SJSA1 (cell line): ENCODE data around the gene SLC66A3. TPM values are rescaled to one million over a fixed set of nuclear protein-coding genes. Genes with fewer than 3 reads are reported as not detected.

ENCODE experiments used
- DNase-seq, 2 experiments: peaks; one replicate each; pipeline ENCODE4 v3.0.0-alpha.2; 2015 to 2020; ENCODE audit warnings: low spot score in 2 of 2, low read depth in 1 of 2
- H3K27ac ChIP-seq: fragments of 250-450 bp; sonication (Bioruptor Pico); 2 replicates; pipeline ENCODE4 v1.5.1; 2020; ENCODE audit warnings: mild to moderate bottlenecking, moderate library complexity
- H3K27me3 ChIP-seq: fragments of 250-450 bp; sonication (Bioruptor Pico); replicated peaks from 2 replicates; pipeline ENCODE4 v1.5.1; 2020; ENCODE audit warnings: mild to moderate bottlenecking, moderate library complexity
- H3K36me3 ChIP-seq: fragments of 250-450 bp; sonication (Bioruptor Pico); 2 replicates; pipeline ENCODE4 v1.5.1; 2020; ENCODE audit warnings: mild to moderate bottlenecking
- H3K4me1 ChIP-seq: fragments of 250-450 bp; sonication (Bioruptor Pico); replicated peaks from 2 replicates; pipeline ENCODE4 v1.6.1; 2021; ENCODE audit warnings: mild to moderate bottlenecking
- H3K4me3 ChIP-seq: fragments of 250-450 bp; sonication (Bioruptor Pico); 2 replicates; pipeline ENCODE4 v1.5.1; 2020; ENCODE audit warnings: mild to moderate bottlenecking
- H3K9me3 ChIP-seq: fragments of 250-450 bp; sonication (Bioruptor Pico); replicated peaks from 2 replicates; pipeline ENCODE4 v1.5.1; 2020; ENCODE audit warnings: mild to moderate bottlenecking
- total RNA-seq: library from RNA; depleted of rRNA; stranded (reverse); fragments of >200 nt; shearing (Covaris generic); gene quantifications from 2 replicates; pipeline ENCODE4 v1.2.3, GENCODE V29; 2014

SLC66A3 gene
- total RNA-seq, 1 experiment from 2014 or later = 35.7 TPM

- Histone ChIP-seq H3K27me3 (no peaks in the 10 kb centered on the region), H3K36me3 (peaks cover 39% of the 10 kb centered on the region), H3K9me3 (no peaks in the 10 kb centered on the region), H3K27ac (no peak overlapping the region), H3K4me1 (peaks cover 12% of the 10 kb centered on the region), H3K4me3 (no peak overlapping the region)
- no peak for DNase-seq
Observed at GRCh38 chr2:11182951-11183350, 27.7 kb downstream of the SLC66A3 start.

- Histone ChIP-seq H3K9me3 (no peaks in the 10 kb centered on the region), H3K27me3 (no peaks in the 10 kb centered on the region), H3K36me3 (peaks cover 57% of the 10 kb centered on the region), H3K4me3 (no peak overlapping the region), H3K27ac (no peak overlapping the region), H3K4me1 (peaks cover 12% of the 10 kb centered on the region)
- no peak for DNase-seq
Observed at GRCh38 chr2:11186145-11186544, 30.9 kb downstream of the SLC66A3 start.

- peak overlapping the region; percentile 40 for H3K27ac ChIP-seq
- DNase-seq = peak; percentile 71
- H3K4me1 ChIP-seq = peaks cover 12% of the 10 kb centered on the region
- H3K9me3 ChIP-seq = no peaks in the 10 kb centered on the region
- peaks cover 65% of the 10 kb centered on the region for H3K36me3 ChIP-seq
- H3K27me3 ChIP-seq = no peaks in the 10 kb centered on the region
- no peak overlapping the region for H3K4me3 ChIP-seq
Observed at GRCh38 chr2:11187083-11187619, 31.9 kb downstream of the SLC66A3 start.

- no peak for DNase-seq
- H3K27me3 ChIP-seq = no peaks in the 10 kb centered on the region
- H3K36me3 ChIP-seq = peaks cover 67% of the 10 kb centered on the region
- peak overlapping the region; percentile 40 for H3K27ac ChIP-seq
- no peaks in the 10 kb centered on the region for H3K9me3 ChIP-seq
- H3K4me1 ChIP-seq = peaks cover 12% of the 10 kb centered on the region
- H3K4me3 ChIP-seq = no peak overlapping the region
Observed at GRCh38 chr2:11187731-11188130, 32.5 kb downstream of the SLC66A3 start.

GRCh38 chr2:11196246-11196645 is 41.0 kb downstream of the SLC66A3 start:
- no peak overlapping the region for H3K27ac ChIP-seq
- no peaks in the 10 kb centered on the region for H3K27me3 ChIP-seq
- DNase-seq = no peak
- no peaks in the 10 kb centered on the region for H3K4me1 ChIP-seq
- no peaks in the 10 kb centered on the region for H3K9me3 ChIP-seq
- H3K4me3 ChIP-seq = no peak overlapping the region
- H3K36me3 ChIP-seq = peaks cover 88% of the 10 kb centered on the region

GRCh38 chr2:11200651-11201050 is 45.4 kb downstream of the SLC66A3 start:
- no peak overlapping the region for H3K27ac ChIP-seq
- H3K9me3 ChIP-seq = no peaks in the 10 kb centered on the region
- peaks cover 19% of the 10 kb centered on the region for H3K4me1 ChIP-seq
- H3K4me3 ChIP-seq = no peak overlapping the region
- no peaks in the 10 kb centered on the region for H3K27me3 ChIP-seq
- peaks cover 75% of the 10 kb centered on the region for H3K36me3 ChIP-seq
- DNase-seq = no peak

- Histone ChIP-seq H3K4me1 (peaks cover 19% of the 10 kb centered on the region), H3K27me3 (no peaks in the 10 kb centered on the region), H3K36me3 (peaks cover 70% of the 10 kb centered on the region), H3K27ac (no peak overlapping the region), H3K4me3 (no peak overlapping the region), H3K9me3 (no peaks in the 10 kb centered on the region)
- no peak for DNase-seq
Observed at GRCh38 chr2:11201969-11202368, 46.7 kb downstream of the SLC66A3 start.

GRCh38 chr2:11203480-11203879 is 48.2 kb downstream of the SLC66A3 start:
- Histone ChIP-seq H3K4me3 (no peak overlapping the region), H3K27me3 (no peaks in the 10 kb centered on the region), H3K9me3 (no peaks in the 10 kb centered on the region), H3K4me1 (peaks cover 19% of the 10 kb centered on the region), H3K36me3 (peaks cover 63% of the 10 kb centered on the region), H3K27ac (peak overlapping the region; percentile 61)
- peak in 1 of 2 experiments; percentile 83 for DNase-seq

GRCh38 chr2:11208083-11208482 is 52.8 kb downstream of the SLC66A3 start:
- no peak overlapping the region for H3K27ac ChIP-seq
- no peaks in the 10 kb centered on the region for H3K27me3 ChIP-seq
- H3K4me3 ChIP-seq = no peak overlapping the region
- H3K36me3 ChIP-seq = peaks cover 60% of the 10 kb centered on the region
- H3K4me1 ChIP-seq = peaks cover 18% of the 10 kb centered on the region
- no peaks in the 10 kb centered on the region for H3K9me3 ChIP-seq
- DNase-seq = no peak

GRCh38 chr2:11212645-11213044 is 57.4 kb downstream of the SLC66A3 start:
- Histone ChIP-seq H3K27me3 (no peaks in the 10 kb centered on the region; the same call in none of the 2 replicates), H3K9me3 (no peaks in the 10 kb centered on the region), H3K4me1 (peaks cover 19% of the 10 kb centered on the region), H3K27ac (no peak overlapping the region), H3K36me3 (peaks cover 82% of the 10 kb centered on the region), H3K4me3 (no peak overlapping the region)
- DNase-seq = no peak

GRCh38 chr2:11213090-11213638 is 57.9 kb downstream of the SLC66A3 start:
- H3K36me3 ChIP-seq = peaks cover 81% of the 10 kb centered on the region
- no peaks in the 10 kb centered on the region; the same call in none of the 2 replicates for H3K27me3 ChIP-seq
- no peak overlapping the region for H3K27ac ChIP-seq
- no peaks in the 10 kb centered on the region for H3K9me3 ChIP-seq
- H3K4me1 ChIP-seq = peaks cover 19% of the 10 kb centered on the region
- DNase-seq = no peak
- H3K4me3 ChIP-seq = no peak overlapping the region

GRCh38 chr2:11213975-11214374 is 58.7 kb downstream of the SLC66A3 start:
- Histone ChIP-seq H3K9me3 (no peaks in the 10 kb centered on the region), H3K27me3 (no peaks in the 10 kb centered on the region; the same call in none of the 2 replicates), H3K27ac (no peak overlapping the region), H3K4me1 (peaks cover 19% of the 10 kb centered on the region), H3K36me3 (peaks cover 82% of the 10 kb centered on the region), H3K4me3 (no peak overlapping the region)
- DNase-seq = no peak

- H3K4me3 ChIP-seq = no peak overlapping the region
- no peak for DNase-seq
- H3K36me3 ChIP-seq = peaks cover 80% of the 10 kb centered on the region
- no peak overlapping the region for H3K27ac ChIP-seq
- no peaks in the 10 kb centered on the region; the same call in none of the 2 replicates for H3K27me3 ChIP-seq
- no peaks in the 10 kb centered on the region for H3K9me3 ChIP-seq
- H3K4me1 ChIP-seq = peaks cover 19% of the 10 kb centered on the region
Observed at GRCh38 chr2:11214770-11215169, 59.5 kb downstream of the SLC66A3 start.

- Histone ChIP-seq H3K4me3 (no peak overlapping the region), H3K27ac (peak overlapping the region; percentile 31; the same call in 1 of the 2 replicates), H3K4me1 (peaks cover 19% of the 10 kb centered on the region), H3K27me3 (no peaks in the 10 kb centered on the region; the same call in none of the 2 replicates), H3K36me3 (peaks cover 79% of the 10 kb centered on the region), H3K9me3 (no peaks in the 10 kb centered on the region)
- DNase-seq = no peak
Observed at GRCh38 chr2:11215407-11215806, 60.1 kb downstream of the SLC66A3 start.
